ENCODE data around the gene LAMB3. TPM values are rescaled to one million over a fixed set of nuclear protein-coding genes. Genes with fewer than 3 reads are reported as not detected.

LAMB3 gene
- polyA plus RNA-seq, 10 donors, result 0.16 to 5.7 (median 0.80) TPM

- DNase-seq, result no peak
Observed at GRCh38 chr1:209634005-209634737, 18.1 kb downstream of the LAMB3 start.

- peak in 1 of 3 donors; percentile 43 for DNase-seq
Observed at GRCh38 chr1:209633335-209633997, 18.8 kb downstream of the LAMB3 start.

- no peak for DNase-seq
Observed at GRCh38 chr1:209630383-209631225, 21.6 kb downstream of the LAMB3 start.

GRCh38 chr1:209629621-209630382 is 22.4 kb downstream of the LAMB3 start:
- no peak for DNase-seq

GRCh38 chr1:209628618-209629299 is 23.5 kb downstream of the LAMB3 start:
- no peak for DNase-seq

GRCh38 chr1:209627732-209628196 is 24.5 kb downstream of the LAMB3 start:
- DNase-seq, result peak; percentile 62 to 83 (median 74)

- no peak for DNase-seq
Observed at GRCh38 chr1:209627027-209627731, 25.0 kb downstream of the LAMB3 start.

GRCh38 chr1:209626346-209627026 is 25.7 kb downstream of the LAMB3 start:
- DNase-seq, result no peak

GRCh38 chr1:209625791-209626285 is 26.4 kb downstream of the LAMB3 start:
- DNase-seq, result peak; percentile 46 to 66 (median 49)

GRCh38 chr1:209624558-209625549 is 27.4 kb downstream of the LAMB3 start:
- no peak for DNase-seq

GRCh38 chr1:209622841-209623829 is 29.1 kb downstream of the LAMB3 start:
- no peak for DNase-seq

GRCh38 chr1:209621741-209622655 is 30.2 kb downstream of the LAMB3 start:
- DNase-seq, result no peak

GRCh38 chr1:209621286-209621685 is 30.9 kb downstream of the LAMB3 start:
- DNase-seq, result no peak

GRCh38 chr1:209620487-209620884 is 31.7 kb downstream of the LAMB3 start:
- DNase-seq, result peak in 1 of 3 donors; percentile 25

- DNase-seq, result no peak
Observed at GRCh38 chr1:209619696-209620486, 32.3 kb downstream of the LAMB3 start.
